ENCODE results near the gene CAMSAP1.

- TF ChIP-seq CTCF (conservative IDR thresholded peaks at IDR 0.05) (no peak), ZFX (IDR thresholded peaks at IDR 0.05) (no peak)
Observed at GRCh38 chr9:135811801-135812200, 95.5 kb downstream of the CAMSAP1 start.

All from C4-2B (cell line).